T-cell (primary cell): ENCODE data around the gene LPAR2. TPM values are rescaled to one million over a fixed set of nuclear protein-coding genes. Genes with fewer than 3 reads are reported as not detected.

Experiments used
- ATAC-seq, 4 experiments: fragments of 200-7000 bp in 3 of 4; fragments of 150-1000 bp in 1 of 4; cut with Tn5 transposase; replicated peaks in 1 of 4; 1 replicate in 3 of 4; 2 replicates in 1 of 4; pipeline ENCODE4 v1.10.0; 2021; ENCODE audit warnings: moderate library complexity in 3 of 4, mild to moderate bottlenecking in 2 of 4, moderate number of reproducible peaks in 1 of 4
- CTCF ChIA-PET, 2 donors: fragments of 300-600 bp; sonication (Branson Sonifier 250); formaldehyde crosslinking; loops; one replicate each; lab custom pipeline; 2022; ENCODE audit warnings: antibody characterized with exemption in 2 of 2; lab: Charles Lee
- POLR2A ChIA-PET, 2 donors: fragments of 300-600 bp; sonication (Branson Sonifier 250); formaldehyde crosslinking; loops; one replicate each; lab custom pipeline; 2022; ENCODE audit warnings: antibody characterized with exemption in 2 of 2; lab: Charles Lee
- DNase-seq, 35 experiments: peaks; one replicate each; pipeline versions ENCODE4 v3.0.0 to v3.0.0-alpha.2; 2013 to 2023
- H3K27ac ChIP-seq: one replicate; pipeline ENCODE4 v1.5.1; 2013; ENCODE audit warnings: low read length
- H3K27me3 ChIP-seq, 2 experiments: replicated peaks in 1 of 2; 1 replicate in 1 of 2; 2 replicates in 1 of 2; pipeline versions ENCODE4 v1.6.1 to v1.7.0; 2013; ENCODE audit warnings: low read length in 1 of 2, mixed read lengths in 1 of 2; ENCODE audit not compliant: control insufficient read depth in 2 of 2, insufficient read depth in 2 of 2; ENCODE audit errors: extremely low read depth in 1 of 2
- H3K36me3 ChIP-seq, 2 donors: 1 replicate in 1 of 2; 2 replicates in 1 of 2; pipeline versions ENCODE4 v1.6.1 to v1.7.0; 2013; ENCODE audit warnings: low read length in 1 of 2; ENCODE audit not compliant: control insufficient read depth in 2 of 2, insufficient read depth in 1 of 2; ENCODE audit errors: extremely low read depth in 1 of 2
- H3K4me1 ChIP-seq, 2 experiments: 1 replicate in 1 of 2; 2 replicates in 1 of 2; pipeline versions ENCODE4 v1.6.1 to v1.7.0; 2013; ENCODE audit warnings: low read length in 2 of 2, mixed read lengths in 1 of 2; ENCODE audit not compliant: insufficient read depth in 2 of 2, control insufficient read depth in 1 of 2; ENCODE audit errors: extremely low read depth in 1 of 2
- H3K4me3 ChIP-seq, 2 donors: 1 replicate in 1 of 2; 2 replicates in 1 of 2; pipeline versions ENCODE4 v1.5.1 to v1.7.0; 2013; ENCODE audit warnings: mild to moderate bottlenecking in 2 of 2, low read length in 1 of 2, moderate library complexity in 1 of 2; ENCODE audit not compliant: control insufficient read depth in 1 of 2; ENCODE audit errors: extremely low read depth in 1 of 2
- H3K9me3 ChIP-seq: 2 replicates; pipeline ENCODE4 v1.7.0; 2013
- H3K27ac Mint-ChIP-seq, 2 donors: one replicate each; pipeline ENCODE4 v1.8.0; 2020 to 2021; ENCODE audit warnings: mild to moderate bottlenecking in 2 of 2, mixed read lengths in 2 of 2
- H3K27me3 Mint-ChIP-seq, 2 donors: one replicate each; pipeline ENCODE4 v1.8.0; 2021 to 2022; ENCODE audit warnings: mixed read lengths in 2 of 2
- H3K36me3 Mint-ChIP-seq: one replicate; pipeline ENCODE4 v1.8.0; 2021; ENCODE audit warnings: mixed read lengths
- H3K4me1 Mint-ChIP-seq, 3 donors: one replicate each; pipeline ENCODE4 v1.8.0; 2020 to 2022; ENCODE audit warnings: mixed read lengths in 3 of 3, mild to moderate bottlenecking in 1 of 3
- H3K4me3 Mint-ChIP-seq, 3 donors: one replicate each; pipeline ENCODE4 v1.8.0; 2020 to 2022; ENCODE audit warnings: mild to moderate bottlenecking in 3 of 3, mixed read lengths in 3 of 3, moderate library complexity in 3 of 3
- H3K9me3 Mint-ChIP-seq, 3 donors: one replicate each; pipeline ENCODE4 v1.8.0; 2020 to 2022; ENCODE audit warnings: mixed read lengths in 3 of 3
- WGBS: methylation state at CpG from one replicate; pipeline ENCODE4 v1.1.5; 2013; ENCODE audit warnings: missing lambda C conversion rate; ENCODE audit not compliant: insufficient coverage; 5-methylcytosine and 5-hydroxymethylcytosine counted together
- total RNA-seq, 35 experiments: library from RNA in 6 of 35; stranded (reverse) in 6 of 35; fragments of 120-200 nt in 1 of 35; gene quantifications; one replicate each; pipeline versions ENCODE4 v1.2.1 to v1.2.4 and lab custom pipeline; 2013 to 2026

Gene LPAR2
- 100 to 1,000 TPM in 1 of 5 donors, 10 to 100 TPM in 4; 78.3 to 106 (median 82.4) TPM for total RNA-seq
- 24.0 TPM for total RNA-seq (2013)
- 10.3 to 57.1 (median 38.4) reads per million in 29 experiments for total RNA-seq (lab: John Stamatoyannopoulos, UW)

GRCh38 chr19:19627621-19628500, at the start of gene LPAR2:
LPAR2 (minus strand) TSS chr19:19628220; CDS start chr19:19627275, 945 bp downstream.
- ATAC-seq (peak; percentile 82 to 88 (median 86)), DNase-seq (peak; percentile 59 to 89 (median 77))
- H3K4me1 ChIP-seq: peaks cover 7 to 36% of the 10 kb centered on the region in 2 experiments
- Mint-ChIP-seq H3K36me3 (peaks cover 26% of the 10 kb centered on the region), H3K4me1 (peaks cover 26 to 34% (median 31%) of the 10 kb centered on the region in 3 donors), H3K27me3 (no peaks in the 10 kb centered on the region), H3K27ac (peak within 1 kb of the TSS; percentile 96 to 97), H3K9me3 (no peaks in the 10 kb centered on the region), H3K4me3 (peak within 1 kb of the TSS; percentile 94 to 97 (median 95))
- H3K36me3 ChIP-seq: peaks cover 4 to 26% of the 10 kb centered on the region in 2 donors
- under 1% methylated on average over 80 of the region's 87 CpGs for WGBS
- CTCF ChIA-PET: interaction anchor here in 1 of 2 donors (0.6 to 0.8 kb wide), 3 partner anchors 13 to 1583 kb away, joined by 3 to 5 read pairs (median 4); no protein-coding TSS in a partner anchor
- no peaks in the 10 kb centered on the region for H3K27me3 ChIP-seq
- H3K9me3 ChIP-seq: no peaks in the 10 kb centered on the region
- H3K4me3 ChIP-seq: peak within 1 kb of the TSS; percentile 74 to 83
- H3K27ac ChIP-seq: peak within 1 kb of the TSS; percentile 76
- POLR2A ChIA-PET: interaction anchor here in 1 of 2 donors (0.8 kb wide), 1 partner anchor 16 kb away, joined by 9 read pairs; no protein-coding TSS in a partner anchor

- H3K27me3 ChIP-seq: no peaks in the 10 kb centered on the region
- H3K27ac Mint-ChIP-seq: peak overlapping the region in 1 of 2 donors; percentile 46
- H3K4me3 Mint-ChIP-seq: peak overlapping the region in 2 of 3 donors; percentile 47 to 53
- ATAC-seq (no peak), DNase-seq (no peak)
- peaks cover 13 to 27% (median 26%) of the 10 kb centered on the region in 3 donors for H3K4me1 Mint-ChIP-seq
- H3K27ac ChIP-seq: no peak overlapping the region
- peaks cover 21% of the 10 kb centered on the region for H3K9me3 ChIP-seq
- H3K4me1 ChIP-seq: peaks cover 0 to 31% of the 10 kb centered on the region in 2 experiments
- ChIA-PET POLR2A (no interaction called here), CTCF (no interaction called here)
- WGBS: 100% methylated on average over 1 of the region's 7 CpGs
- peaks cover 80% of the 10 kb centered on the region for H3K36me3 Mint-ChIP-seq
- H3K27me3 Mint-ChIP-seq: no peaks in the 10 kb centered on the region
- H3K36me3 ChIP-seq: peaks cover 40 to 79% of the 10 kb centered on the region in 2 donors
- peaks cover 0 to 37% (median 28%) of the 10 kb centered on the region in 3 donors for H3K9me3 Mint-ChIP-seq
- peak overlapping the region in 1 of 2 donors; percentile 1 for H3K4me3 ChIP-seq
Measured at GRCh38 chr19:19677579-19677978, 49.6 kb upstream of the LPAR2 start.

DNA sequence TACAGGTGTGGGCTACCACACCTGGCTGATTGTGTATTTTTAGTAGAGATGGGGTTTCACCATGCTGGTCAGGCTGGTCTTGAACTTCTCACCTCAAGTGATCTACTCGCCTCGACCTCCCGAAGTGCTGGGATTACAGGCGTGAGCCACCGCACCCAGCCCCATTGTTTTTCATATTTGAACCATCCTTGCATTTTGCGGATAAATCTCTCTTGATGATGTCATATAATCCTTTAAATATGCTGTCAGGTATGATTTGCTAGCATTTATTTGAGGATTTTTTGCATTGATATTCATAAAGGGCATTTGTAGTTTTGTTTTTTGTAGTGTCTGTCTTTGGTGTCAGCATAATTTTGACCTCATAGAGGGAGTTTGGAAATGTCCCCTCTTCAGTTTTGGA, 46.3 kb upstream of the LPAR2 start:
- Histone ChIP-seq H3K9me3 (peaks cover 11% of the 10 kb centered on the region), H3K27me3 (no peaks in the 10 kb centered on the region), H3K27ac (no peak overlapping the region), H3K4me3 (no peak overlapping the region), H3K36me3 (peaks cover 36 to 77% of the 10 kb centered on the region in 2 donors), H3K4me1 (peaks cover 2 to 60% of the 10 kb centered on the region in 2 experiments)
- H3K27ac Mint-ChIP-seq: no peak overlapping the region
- H3K36me3 Mint-ChIP-seq: peaks cover 80% of the 10 kb centered on the region
- peaks cover 0 to 21% (median 21%) of the 10 kb centered on the region in 3 donors for H3K9me3 Mint-ChIP-seq
- no peaks in the 10 kb centered on the region for H3K27me3 Mint-ChIP-seq
- ChIA-PET CTCF (no interaction called here), POLR2A (no interaction called here)
- peak overlapping the region in 2 of 3 donors; percentile 13 to 60 for H3K4me3 Mint-ChIP-seq
- no CpG with 5 or more reads among the region's 6 CpGs for WGBS
- ATAC-seq (no peak), DNase-seq (no peak)
- peaks cover 29 to 52% (median 52%) of the 10 kb centered on the region in 3 donors for H3K4me1 Mint-ChIP-seq

- Mint-ChIP-seq H3K36me3 (peaks cover 65% of the 10 kb centered on the region), H3K4me3 (peak overlapping the region in 2 of 3 donors; percentile 41 to 50), H3K27ac (no peak overlapping the region), H3K9me3 (peaks cover 0 to 18% (median 15%) of the 10 kb centered on the region in 3 donors), H3K4me1 (peaks cover 36 to 59% (median 58%) of the 10 kb centered on the region in 3 donors), H3K27me3 (no peaks in the 10 kb centered on the region)
- peaks cover 2 to 68% of the 10 kb centered on the region in 2 experiments for H3K4me1 ChIP-seq
- DNase-seq (no peak), ATAC-seq (no peak)
- H3K9me3 ChIP-seq: peaks cover 2% of the 10 kb centered on the region
- no peaks in the 10 kb centered on the region for H3K27me3 ChIP-seq
- CTCF ChIA-PET: no interaction called here
- WGBS: no CpG with 5 or more reads among the region's 3 CpGs
- no peak overlapping the region for H3K27ac ChIP-seq
- POLR2A ChIA-PET: interaction anchor here in 1 of 2 donors (0.5 kb wide), 1 partner anchor 12 kb away, joined by 5 read pairs; no protein-coding TSS in a partner anchor
- H3K36me3 ChIP-seq: peaks cover 27 to 62% of the 10 kb centered on the region in 2 donors
- H3K4me3 ChIP-seq: peak overlapping the region in 1 of 2 donors; percentile 33
Measured at GRCh38 chr19:19672816-19673215, 44.8 kb upstream of the LPAR2 start.

GRCh38 chr19:19670070-19670551, 42.1 kb upstream of the LPAR2 start:
- no peaks in the 10 kb centered on the region for H3K27me3 ChIP-seq
- Mint-ChIP-seq H3K27me3 (no peaks in the 10 kb centered on the region), H3K4me1 (peaks cover 39 to 53% (median 53%) of the 10 kb centered on the region in 3 donors), H3K4me3 (peak overlapping the region; percentile 77 to 89 (median 83)), H3K27ac (peak overlapping the region; percentile 91 to 98), H3K36me3 (peaks cover 40% of the 10 kb centered on the region), H3K9me3 (peaks cover 0 to 3% (median 3%) of the 10 kb centered on the region in 3 donors)
- H3K9me3 ChIP-seq: no peaks in the 10 kb centered on the region
- H3K27ac ChIP-seq: peak overlapping the region; percentile 95
- H3K4me1 ChIP-seq: peaks cover 2 to 78% of the 10 kb centered on the region in 2 experiments
- peaks cover 14 to 35% of the 10 kb centered on the region in 2 donors for H3K36me3 ChIP-seq
- ChIA-PET POLR2A (no interaction called here), CTCF (no interaction called here)
- H3K4me3 ChIP-seq: peak overlapping the region; percentile 91 to 93
- DNase-seq: no peak
- no peak for ATAC-seq
- WGBS: 82% methylated on average over 7 of the region's 10 CpGs
